Effector memory CD4-positive, alpha-beta T cell (primary cell): ENCODE results near the gene KCNN3.
"Not testable (repeated sequence)": the region's sequence is repeated elsewhere in the genome, so short reads cannot be mapped to it uniquely, and the experiment has no call there.

Experiments used
- DNase-seq, 3 donors: peaks; one replicate each; pipeline ENCODE4 v3.0.0-alpha.2; 2020
- H3K27ac ChIP-seq: 2 replicates; pipeline ENCODE4 v1.7.0; 2013; ENCODE audit warnings: mild to moderate bottlenecking, low read length, moderate library complexity; ENCODE audit not compliant: insufficient read depth, poor library complexity, severe bottlenecking
- H3K27me3 ChIP-seq: replicated peaks from 2 replicates; pipeline ENCODE4 v1.7.0; 2013; ENCODE audit warnings: mild to moderate bottlenecking, low read length; ENCODE audit not compliant: insufficient read depth, control insufficient read depth, poor library complexity, severe bottlenecking
- H3K36me3 ChIP-seq: 2 replicates; pipeline ENCODE4 v1.7.0; 2013; ENCODE audit warnings: mild to moderate bottlenecking, low read length, moderate library complexity; ENCODE audit not compliant: control insufficient read depth, insufficient read depth
- H3K4me1 ChIP-seq: 2 replicates; pipeline ENCODE4 v1.7.0; 2013; ENCODE audit warnings: low read length, mild to moderate bottlenecking; ENCODE audit not compliant: control insufficient read depth, insufficient read depth, poor library complexity, severe bottlenecking
- H3K4me3 ChIP-seq: 2 replicates; pipeline ENCODE4 v1.7.0; 2013; ENCODE audit warnings: low read length, low read depth, mild to moderate bottlenecking; ENCODE audit not compliant: insufficient read depth, poor library complexity, severe bottlenecking
- H3K9me3 ChIP-seq: 2 replicates; pipeline ENCODE4 v1.7.0; 2013; ENCODE audit warnings: mild to moderate bottlenecking, low read length, moderate library complexity; ENCODE audit not compliant: control insufficient read depth
- total RNA-seq, 3 donors: gene quantifications; one replicate each; lab custom pipeline; 2026; lab: John Stamatoyannopoulos, UW

Gene KCNN3
- 0.09 to 0.19 (median 0.17) reads per million in 3 donors for total RNA-seq

DNA sequence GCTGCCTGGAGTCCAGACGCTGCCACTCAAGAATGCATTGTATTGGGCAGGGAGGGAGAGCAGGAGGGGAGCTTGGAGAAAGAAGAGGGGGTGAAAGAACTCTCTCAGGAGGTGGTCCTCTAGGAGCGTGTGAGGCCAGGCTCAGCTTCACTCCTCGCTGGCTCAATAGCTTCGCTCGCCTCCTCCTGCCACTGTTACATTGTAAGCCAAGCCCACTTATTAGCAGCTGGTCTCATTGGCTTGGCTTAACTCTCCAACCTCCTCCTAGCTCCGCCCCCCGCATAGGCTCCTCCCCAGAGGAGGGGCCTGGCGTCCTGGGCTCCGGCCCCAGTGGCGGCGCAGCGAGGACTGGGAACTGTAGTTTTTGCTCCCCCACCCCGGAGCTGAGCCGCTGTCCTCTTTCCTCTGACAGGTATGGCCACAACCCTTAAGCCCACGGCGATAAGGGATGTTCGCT lies at the start of gene KCNN3:
TSS of gene KCNN3 (minus strand) at position 167 of the 457 bp plus-strand sequence. CDS start 317 bp downstream, outside the sequence.
- H3K4me1 ChIP-seq = peaks cover 6% of the 10 kb centered on the region
- H3K36me3 ChIP-seq = no peaks in the 10 kb centered on the region
- DNase-seq = peak; percentile 47 to 65 (median 63)
- no peaks in the 10 kb centered on the region for H3K9me3 ChIP-seq
- no peak within 1 kb of the TSS for H3K27ac ChIP-seq
- H3K27me3 ChIP-seq = peaks cover 14% of the 10 kb centered on the region
- H3K4me3 ChIP-seq = no peak within 1 kb of the TSS

GRCh38 chr1:154913273-154913672 lies 43.2 kb upstream of the KCNN3 start:
- DNase-seq = no peak
- Histone ChIP-seq H3K9me3 (no peaks in the 10 kb centered on the region), H3K27ac (no peak overlapping the region), H3K4me3 (no peak overlapping the region), H3K4me1 (no peaks in the 10 kb centered on the region), H3K36me3 (no peaks in the 10 kb centered on the region), H3K27me3 (no peaks in the 10 kb centered on the region)

DNA sequence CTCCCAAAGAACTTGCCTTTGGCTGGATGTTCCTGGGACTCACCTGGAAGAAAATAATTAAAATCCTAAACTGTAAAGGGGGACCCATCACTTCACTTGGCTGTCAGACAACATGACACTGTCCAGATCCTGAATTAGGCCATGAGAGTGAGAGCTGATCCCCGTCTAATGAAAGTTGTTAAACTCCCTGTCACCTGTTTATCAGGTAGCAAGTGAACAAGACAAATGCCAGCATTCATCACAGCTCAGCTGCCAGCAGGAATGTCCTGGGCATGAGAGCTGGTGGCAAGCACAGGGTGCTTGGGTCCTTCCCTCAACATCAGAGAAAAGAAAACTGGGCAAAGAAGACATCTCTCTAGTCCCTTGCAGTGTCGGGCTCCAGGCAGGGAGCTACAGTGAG lies 42.7 kb upstream of the KCNN3 start:
- DNase-seq = no peak
- Histone ChIP-seq H3K36me3 (no peaks in the 10 kb centered on the region), H3K4me3 (no peak overlapping the region), H3K27ac (no peak overlapping the region), H3K27me3 (no peaks in the 10 kb centered on the region), H3K4me1 (no peaks in the 10 kb centered on the region), H3K9me3 (no peaks in the 10 kb centered on the region)

- DNase-seq = no peak
- no peak overlapping the region for H3K27ac ChIP-seq
- H3K9me3 ChIP-seq = no peaks in the 10 kb centered on the region
- H3K36me3 ChIP-seq = no peaks in the 10 kb centered on the region
- no peaks in the 10 kb centered on the region for H3K4me1 ChIP-seq
- no peak overlapping the region for H3K4me3 ChIP-seq
- H3K27me3 ChIP-seq = no peaks in the 10 kb centered on the region
Observed at GRCh38 chr1:154911691-154912550, 41.8 kb upstream of the KCNN3 start.

DNA sequence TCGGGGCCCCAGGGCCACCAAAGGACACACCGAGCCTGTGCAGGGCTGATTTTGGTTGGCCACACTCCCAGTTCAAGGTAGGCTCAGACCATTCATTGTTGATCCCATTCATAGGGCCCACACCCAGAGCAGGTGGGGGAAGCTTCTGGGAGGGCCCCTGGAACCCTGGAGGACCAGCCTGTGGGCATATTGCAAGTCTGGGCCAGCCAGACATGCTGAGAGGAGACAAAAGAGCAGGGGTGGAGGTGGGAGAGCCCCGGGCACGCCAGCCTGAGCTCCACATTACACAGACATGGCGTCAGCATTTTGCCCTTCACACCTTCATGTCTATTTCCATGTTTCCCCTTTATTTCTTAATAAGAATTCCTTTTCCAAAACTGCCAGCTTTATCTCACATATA lies 40.8 kb upstream of the KCNN3 start:
- DNase-seq = no peak
- no peaks in the 10 kb centered on the region for H3K27me3 ChIP-seq
- no peaks in the 10 kb centered on the region for H3K9me3 ChIP-seq
- no peaks in the 10 kb centered on the region for H3K4me1 ChIP-seq
- H3K27ac ChIP-seq = no peak overlapping the region
- H3K4me3 ChIP-seq = no peak overlapping the region
- no peaks in the 10 kb centered on the region for H3K36me3 ChIP-seq

GRCh38 chr1:154908937-154909336 lies 38.9 kb upstream of the KCNN3 start:
- H3K9me3 ChIP-seq = no peaks in the 10 kb centered on the region
- no peak for DNase-seq
- H3K4me1 ChIP-seq = no peaks in the 10 kb centered on the region
- no peaks in the 10 kb centered on the region for H3K36me3 ChIP-seq
- no peak overlapping the region for H3K27ac ChIP-seq
- no peak overlapping the region for H3K4me3 ChIP-seq
- H3K27me3 ChIP-seq = no peaks in the 10 kb centered on the region

DNA sequence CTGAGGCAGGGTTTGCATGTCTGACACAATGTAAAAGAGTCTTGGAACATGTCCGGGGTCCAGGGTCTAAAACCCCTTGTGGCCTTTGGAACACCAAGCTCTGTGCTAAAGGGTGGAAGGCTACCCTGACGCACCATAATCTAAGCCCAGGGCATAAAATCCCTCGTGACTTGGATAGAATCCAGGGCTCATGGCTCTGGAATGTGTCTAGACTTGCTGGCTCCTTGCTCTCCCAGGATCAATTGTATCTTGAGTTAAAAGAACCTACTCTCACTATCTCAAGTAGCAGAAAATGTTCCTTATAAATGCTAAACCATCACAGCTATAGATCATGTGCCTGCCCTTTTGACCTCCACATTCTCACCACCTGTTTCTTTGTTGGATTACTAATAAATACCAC lies 38.0 kb upstream of the KCNN3 start:
- H3K27me3 ChIP-seq, H3K4me1 ChIP-seq, H3K9me3 ChIP-seq, H3K36me3 ChIP-seq, DNase-seq, H3K4me3 ChIP-seq, H3K27ac ChIP-seq: not testable (repeated sequence)

GRCh38 chr1:154906621-154907081 lies 36.6 kb upstream of the KCNN3 start:
- Histone ChIP-seq H3K36me3 (no peaks in the 10 kb centered on the region), H3K4me1 (no peaks in the 10 kb centered on the region), H3K4me3 (no peak overlapping the region), H3K27ac (no peak overlapping the region), H3K9me3 (no peaks in the 10 kb centered on the region), H3K27me3 (no peaks in the 10 kb centered on the region)
- no peak for DNase-seq

- H3K27me3 ChIP-seq = no peaks in the 10 kb centered on the region
- no peak for DNase-seq
- H3K4me1 ChIP-seq = no peaks in the 10 kb centered on the region
- no peak overlapping the region for H3K4me3 ChIP-seq
- no peaks in the 10 kb centered on the region for H3K36me3 ChIP-seq
- H3K27ac ChIP-seq = no peak overlapping the region
- H3K9me3 ChIP-seq = no peaks in the 10 kb centered on the region
Observed at GRCh38 chr1:154902938-154903566, 33.0 kb upstream of the KCNN3 start.

DNA sequence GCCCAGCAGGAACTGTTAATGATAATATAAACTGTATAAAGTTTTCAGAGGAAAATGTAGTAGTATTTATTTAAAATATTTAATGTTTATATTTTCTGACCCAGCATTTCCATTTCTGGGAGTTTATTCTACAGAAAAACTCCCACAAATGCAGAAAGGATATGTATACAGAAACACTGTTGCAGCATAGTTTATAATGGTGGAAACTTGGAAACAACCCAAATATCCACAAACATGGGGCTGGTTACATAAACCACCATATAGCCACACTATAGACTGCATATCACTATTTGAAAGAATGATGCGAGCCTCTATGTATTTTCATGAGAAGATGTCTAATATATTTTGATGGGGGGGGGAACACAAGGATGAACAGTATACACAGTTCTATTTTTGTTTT lies 31.5 kb upstream of the KCNN3 start:
- Histone ChIP-seq H3K4me1 (no peaks in the 10 kb centered on the region), H3K27me3 (no peaks in the 10 kb centered on the region), H3K27ac (no peak overlapping the region), H3K9me3 (no peaks in the 10 kb centered on the region), H3K4me3 (no peak overlapping the region), H3K36me3 (no peaks in the 10 kb centered on the region)
- DNase-seq = no peak
